GM21381 (cell line): ENCODE data around the gene ATP6V1G2.
"Not testable (repeated sequence)": the region's sequence is repeated elsewhere in the genome, so short reads cannot be mapped to it uniquely, and the experiment has no call there.

ENCODE experiments used
- ATAC-seq: cut with Tn5 transposase; IDR thresholded peaks from one replicate; pipeline ENCODE4 v1.9.1; 2021; ENCODE audit warnings: mild to moderate bottlenecking, moderate library complexity; ENCODE audit not compliant: unreplicated experiment

The ATP6V1G2 gene

GRCh38 chr6:31575952-31576685 lies 29.7 kb upstream of the ATP6V1G2 start:
- no peak for ATAC-seq

GRCh38 chr6:31575335-31575901 lies 29.0 kb upstream of the ATP6V1G2 start, which contains the start of gene TNF:
TSS of gene TNF (plus strand) at chr6:31575565. CDS start at chr6:31575742, 177 bp downstream.
- ATAC-seq, result no peak

GRCh38 chr6:31574106-31575061 lies 28.0 kb upstream of the ATP6V1G2 start:
- ATAC-seq, result no peak

GRCh38 chr6:31573239-31574105 lies 27.1 kb upstream of the ATP6V1G2 start:
- ATAC-seq, result no peak

- ATAC-seq, result no peak
These were observed 25.9 kb upstream of the ATP6V1G2 start, which contains the start of gene LTA for GRCh38 chr6:31572041-31572911. TSS of gene LTA (plus strand) at chr6:31572289. CDS start at chr6:31572743, 454 bp downstream.

GRCh38 chr6:31569861-31570536 lies 23.6 kb upstream of the ATP6V1G2 start:
- ATAC-seq, result no peak

GRCh38 chr6:31568537-31568961 lies 22.1 kb upstream of the ATP6V1G2 start:
- peak; percentile 59 for ATAC-seq

- ATAC-seq, result no peak
These were observed 21.3 kb upstream of the ATP6V1G2 start for GRCh38 chr6:31567531-31568370.

GRCh38 chr6:31560697-31561058 lies 14.3 kb upstream of the ATP6V1G2 start:
- ATAC-seq, result no peak

- peak; percentile 64 for ATAC-seq
These were observed 13.7 kb upstream of the ATP6V1G2 start for GRCh38 chr6:31559958-31560696.

- no peak for ATAC-seq
These were observed 13.2 kb upstream of the ATP6V1G2 start for GRCh38 chr6:31559606-31559957.

GRCh38 chr6:31558631-31559500 lies 12.5 kb upstream of the ATP6V1G2 start:
- no peak for ATAC-seq

- no peak for ATAC-seq
These were observed 11.9 kb upstream of the ATP6V1G2 start for GRCh38 chr6:31558318-31558625.

GRCh38 chr6:31557443-31558317 lies 11.3 kb upstream of the ATP6V1G2 start:
- no peak for ATAC-seq

- no peak for ATAC-seq
These were observed 9.9 kb upstream of the ATP6V1G2 start for GRCh38 chr6:31556307-31556706.

GRCh38 chr6:31551371-31551770 lies 5.0 kb upstream of the ATP6V1G2 start:
- ATAC-seq, result not testable (repeated sequence)
